Measurements from ENCODE around the gene PCNX1.

DNA sequence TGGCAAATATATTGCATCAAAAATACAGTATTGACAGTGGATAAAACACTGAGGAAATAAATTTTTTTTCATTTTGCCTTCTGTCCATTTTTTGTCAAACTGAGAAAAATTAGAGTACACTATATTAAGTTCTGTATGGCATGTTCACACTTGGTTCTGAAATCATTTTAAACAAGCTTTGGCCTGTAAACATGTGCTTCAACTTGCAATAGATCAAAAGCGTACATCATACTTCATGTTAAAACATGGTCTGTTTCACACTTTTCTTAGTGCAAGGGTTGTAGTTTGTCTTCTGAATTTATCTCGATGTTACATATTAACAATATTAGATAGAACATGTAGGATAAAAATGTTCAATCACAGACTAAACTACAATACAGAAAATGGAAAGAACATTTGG, 208.0 kb downstream of the PCNX1 start:
- TF ChIP-seq POLR2A (IDR thresholded peaks at IDR 0.05; ENCODE audit: extremely low read depth, insufficient read length) (no peak), MYC (IDR thresholded peaks at IDR 0.05; ENCODE audit: low read depth, low read length) (no peak)
- TF ChIP-seq, protein P1, sequence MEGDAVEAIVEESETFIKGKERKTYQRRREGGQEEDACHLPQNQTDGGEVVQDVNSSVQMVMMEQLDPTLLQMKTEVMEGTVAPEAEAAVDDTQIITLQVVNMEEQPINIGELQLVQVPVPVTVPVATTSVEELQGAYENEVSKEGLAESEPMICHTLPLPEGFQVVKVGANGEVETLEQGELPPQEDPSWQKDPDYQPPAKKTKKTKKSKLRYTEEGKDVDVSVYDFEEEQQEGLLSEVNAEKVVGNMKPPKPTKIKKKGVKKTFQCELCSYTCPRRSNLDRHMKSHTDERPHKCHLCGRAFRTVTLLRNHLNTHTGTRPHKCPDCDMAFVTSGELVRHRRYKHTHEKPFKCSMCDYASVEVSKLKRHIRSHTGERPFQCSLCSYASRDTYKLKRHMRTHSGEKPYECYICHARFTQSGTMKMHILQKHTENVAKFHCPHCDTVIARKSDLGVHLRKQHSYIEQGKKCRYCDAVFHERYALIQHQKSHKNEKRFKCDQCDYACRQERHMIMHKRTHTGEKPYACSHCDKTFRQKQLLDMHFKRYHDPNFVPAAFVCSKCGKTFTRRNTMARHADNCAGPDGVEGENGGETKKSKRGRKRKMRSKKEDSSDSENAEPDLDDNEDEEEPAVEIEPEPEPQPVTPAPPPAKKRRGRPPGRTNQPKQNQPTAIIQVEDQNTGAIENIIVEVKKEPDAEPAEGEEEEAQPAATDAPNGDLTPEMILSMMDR (IDR thresholded peaks at IDR 0.05; ENCODE audit: low read depth, low read length), result no peak
- TF ChIP-seq, protein P2, sequence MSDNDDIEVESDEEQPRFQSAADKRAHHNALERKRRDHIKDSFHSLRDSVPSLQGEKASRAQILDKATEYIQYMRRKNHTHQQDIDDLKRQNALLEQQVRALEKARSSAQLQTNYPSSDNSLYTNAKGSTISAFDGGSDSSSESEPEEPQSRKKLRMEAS (IDR thresholded peaks at IDR 0.05; ENCODE audit: low read depth, low read length), result no peak
